OCI-LY7 (cell line): ENCODE measurements around the gene RAB37.

Source experiments
- CTCF ChIP-seq: fragments of 200-600 bp; sonication (generic); conservative IDR thresholded peaks from 2 replicates; pipeline ENCODE4 v1.5.1; 2014; ENCODE audit warnings: mild to moderate bottlenecking, antibody characterized with exemption, low read length, moderate library complexity, mixed read lengths
- EZH2phosphoT487 ChIP-seq: fragments of 200-600 bp; sonication (generic); IDR thresholded peaks from 2 replicates; pipeline ENCODE4 v1.6.1; 2018; ENCODE audit warnings: low read depth, borderline replicate concordance, mild to moderate bottlenecking, mixed run types, antibody characterized with exemption, low read length, moderate library complexity, mixed read lengths

- TF ChIP-seq CTCF, result no peak
- TF ChIP-seq EZH2phosphoT487, result no peak
Observed at GRCh38 chr17:74761419-74761818, 24.4 kb downstream of the RAB37 start.
